Stimulated activated CD8-positive, alpha-beta memory T cell treated with anti-CD3 and anti-CD28 coated beads, Interleukin-15, amount 100 ng/mL, for 48 hours (primary cell): ENCODE results near the gene LSP1.
"Not testable (repeated sequence)": the region's sequence is repeated elsewhere in the genome, so short reads cannot be mapped to it uniquely, and the experiment has no call there.

ENCODE experiments used
- DNase-seq, 2 donors: peaks; one replicate each; pipeline ENCODE4 v3.0.0-alpha.2; 2020; ENCODE audit warnings: low read depth in 2 of 2

The LSP1 gene

GRCh38 chr11:1862588-1863351, 9.9 kb downstream of the LSP1 start:
- DNase-seq: no peak

GRCh38 chr11:1863352-1864216, 10.7 kb downstream of the LSP1 start:
- DNase-seq: no peak

GRCh38 chr11:1864231-1864630, 11.3 kb downstream of the LSP1 start:
- no peak for DNase-seq

- no peak for DNase-seq
Measured at GRCh38 chr11:1864831-1865665, 12.2 kb downstream of the LSP1 start.

GRCh38 chr11:1866226-1866625, 13.3 kb downstream of the LSP1 start:
- no peak for DNase-seq

- DNase-seq: no peak
Measured at GRCh38 chr11:1866776-1867175, 13.9 kb downstream of the LSP1 start.

GRCh38 chr11:1867381-1867780, 14.5 kb downstream of the LSP1 start:
- no peak for DNase-seq

- DNase-seq: no peak
Measured at GRCh38 chr11:1868056-1868635, 15.3 kb downstream of the LSP1 start.

- no peak for DNase-seq
Measured at GRCh38 chr11:1868636-1869291, 15.9 kb downstream of the LSP1 start.

- no peak for DNase-seq
Measured at GRCh38 chr11:1869427-1870325, 16.8 kb downstream of the LSP1 start.

GRCh38 chr11:1870326-1870696, 17.4 kb downstream of the LSP1 start:
- DNase-seq: no peak

GRCh38 chr11:1870721-1871466, 18.0 kb downstream of the LSP1 start:
- DNase-seq: no peak

- DNase-seq: no peak
Measured at GRCh38 chr11:1871531-1871930, 18.6 kb downstream of the LSP1 start.

GRCh38 chr11:1872267-1872985, 19.5 kb downstream of the LSP1 start:
- no peak for DNase-seq

- no peak for DNase-seq
Measured at GRCh38 chr11:1873048-1873812, 20.3 kb downstream of the LSP1 start.

GRCh38 chr11:1873813-1874150, 20.9 kb downstream of the LSP1 start:
- not testable (repeated sequence) for DNase-seq

- DNase-seq: not testable (repeated sequence)
Measured at GRCh38 chr11:1874441-1875092, 21.7 kb downstream of the LSP1 start.
